Gastroesophageal sphincter (tissue), 3 donors: ENCODE data around the gene CD28.
"Not testable (repeated sequence)": the region's sequence is repeated elsewhere in the genome, so short reads cannot be mapped to it uniquely, and the experiment has no call there.

Experiments used
- EP300 ChIP-seq: sonication (generic); formaldehyde crosslinking; IDR thresholded peaks from one replicate; pipeline ENCODE4 v1.6.1; 2017; ENCODE audit warnings: antibody characterized with exemption, mild to moderate bottlenecking
- POLR2A ChIP-seq, 2 donors: fragments of 450-650 bp; IDR thresholded peaks; one replicate each; pipeline ENCODE4 v1.6.1; 2017; ENCODE audit warnings: antibody characterized with exemption in 2 of 2, mild to moderate bottlenecking in 2 of 2, moderate library complexity in 1 of 2
- TF ChIP-seq, protein P1 (sequence below), 4 experiments: fragments of 200-600 bp in 2 of 4; fragments of 450-650 bp in 2 of 4; sonication (generic) in 1 of 4; IDR thresholded peaks; one replicate each; pipeline ENCODE4 v1.5.1; 2017 to 2019; ENCODE audit warnings: antibody characterized with exemption in 4 of 4, mild to moderate bottlenecking in 2 of 4, moderate library complexity in 2 of 4

DNA sequence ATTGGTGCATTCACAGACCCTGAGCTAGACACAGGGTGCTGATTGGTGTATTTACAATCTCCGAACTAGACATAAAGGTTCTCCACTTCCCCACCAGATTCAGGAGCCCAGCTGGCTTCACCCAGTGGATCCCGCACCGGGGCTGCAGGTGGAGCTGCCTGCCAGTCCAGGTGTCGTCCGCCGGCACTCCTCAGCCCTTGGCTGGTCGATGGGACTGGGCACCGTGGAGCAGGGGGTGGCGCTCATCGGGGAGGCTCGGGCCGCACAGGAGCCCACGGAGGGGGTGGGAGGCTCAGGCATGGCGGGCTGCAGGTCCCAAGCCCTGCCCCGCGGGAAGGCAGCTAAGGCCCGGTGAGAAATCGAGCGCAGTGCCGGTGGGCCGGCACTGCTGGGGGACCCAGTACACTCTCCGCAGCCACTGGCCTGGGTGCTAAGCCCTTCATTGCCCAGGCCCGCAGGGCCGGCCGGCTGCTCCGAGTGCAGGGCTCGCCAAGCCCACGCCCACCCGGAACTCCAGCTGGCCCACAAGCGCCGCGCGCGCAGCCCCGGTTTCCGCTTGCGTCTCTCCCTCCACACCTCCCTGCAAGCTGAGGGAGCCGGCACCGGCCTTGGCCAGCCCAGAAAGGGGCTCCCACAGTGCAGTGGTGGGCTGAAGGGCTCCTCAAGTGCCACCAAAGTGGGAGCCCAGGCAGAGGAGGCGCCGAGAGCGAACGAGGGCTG lies 79.1 kb downstream of the CD28 start:
- TF ChIP-seq, protein P1, sequence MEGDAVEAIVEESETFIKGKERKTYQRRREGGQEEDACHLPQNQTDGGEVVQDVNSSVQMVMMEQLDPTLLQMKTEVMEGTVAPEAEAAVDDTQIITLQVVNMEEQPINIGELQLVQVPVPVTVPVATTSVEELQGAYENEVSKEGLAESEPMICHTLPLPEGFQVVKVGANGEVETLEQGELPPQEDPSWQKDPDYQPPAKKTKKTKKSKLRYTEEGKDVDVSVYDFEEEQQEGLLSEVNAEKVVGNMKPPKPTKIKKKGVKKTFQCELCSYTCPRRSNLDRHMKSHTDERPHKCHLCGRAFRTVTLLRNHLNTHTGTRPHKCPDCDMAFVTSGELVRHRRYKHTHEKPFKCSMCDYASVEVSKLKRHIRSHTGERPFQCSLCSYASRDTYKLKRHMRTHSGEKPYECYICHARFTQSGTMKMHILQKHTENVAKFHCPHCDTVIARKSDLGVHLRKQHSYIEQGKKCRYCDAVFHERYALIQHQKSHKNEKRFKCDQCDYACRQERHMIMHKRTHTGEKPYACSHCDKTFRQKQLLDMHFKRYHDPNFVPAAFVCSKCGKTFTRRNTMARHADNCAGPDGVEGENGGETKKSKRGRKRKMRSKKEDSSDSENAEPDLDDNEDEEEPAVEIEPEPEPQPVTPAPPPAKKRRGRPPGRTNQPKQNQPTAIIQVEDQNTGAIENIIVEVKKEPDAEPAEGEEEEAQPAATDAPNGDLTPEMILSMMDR (IDR thresholded peaks at IDR 0.05), result not testable (repeated sequence)
- TF ChIP-seq EP300; POLR2A (IDR thresholded peaks at IDR 0.05): not testable (repeated sequence)
